VCaP (cell line): ENCODE data around the gene VPS16.
A peak's percentile ranks its signal among the peaks of the same experiment; 100 is the strongest.

Experiments
- H3K27ac ChIP-seq: fragments of 450-650 bp; 2 replicates; pipeline ENCODE4 v1.5.1; 2017
- TF ChIP-seq, protein P1 (sequence below): fragments of 450-650 bp; conservative IDR thresholded peaks from 2 replicates; pipeline ENCODE4 v1.5.1; 2017; ENCODE audit warnings: mild to moderate bottlenecking, moderate library complexity

Gene VPS16

GRCh38 chr20:2873747-2874041 lies 33.1 kb downstream of the VPS16 start:
- TF ChIP-seq, protein P1, sequence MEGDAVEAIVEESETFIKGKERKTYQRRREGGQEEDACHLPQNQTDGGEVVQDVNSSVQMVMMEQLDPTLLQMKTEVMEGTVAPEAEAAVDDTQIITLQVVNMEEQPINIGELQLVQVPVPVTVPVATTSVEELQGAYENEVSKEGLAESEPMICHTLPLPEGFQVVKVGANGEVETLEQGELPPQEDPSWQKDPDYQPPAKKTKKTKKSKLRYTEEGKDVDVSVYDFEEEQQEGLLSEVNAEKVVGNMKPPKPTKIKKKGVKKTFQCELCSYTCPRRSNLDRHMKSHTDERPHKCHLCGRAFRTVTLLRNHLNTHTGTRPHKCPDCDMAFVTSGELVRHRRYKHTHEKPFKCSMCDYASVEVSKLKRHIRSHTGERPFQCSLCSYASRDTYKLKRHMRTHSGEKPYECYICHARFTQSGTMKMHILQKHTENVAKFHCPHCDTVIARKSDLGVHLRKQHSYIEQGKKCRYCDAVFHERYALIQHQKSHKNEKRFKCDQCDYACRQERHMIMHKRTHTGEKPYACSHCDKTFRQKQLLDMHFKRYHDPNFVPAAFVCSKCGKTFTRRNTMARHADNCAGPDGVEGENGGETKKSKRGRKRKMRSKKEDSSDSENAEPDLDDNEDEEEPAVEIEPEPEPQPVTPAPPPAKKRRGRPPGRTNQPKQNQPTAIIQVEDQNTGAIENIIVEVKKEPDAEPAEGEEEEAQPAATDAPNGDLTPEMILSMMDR = no peak
- H3K27ac ChIP-seq = peak overlapping the region; percentile 90

- TF ChIP-seq, protein P1 = no peak
- peak overlapping the region; percentile 90 for H3K27ac ChIP-seq
Measured at GRCh38 chr20:2874456-2874855, 33.9 kb downstream of the VPS16 start.

GRCh38 chr20:2875690-2876203 lies 35.2 kb downstream of the VPS16 start:
- TF ChIP-seq, protein P1 = no peak
- H3K27ac ChIP-seq = no peak overlapping the region

- no peak overlapping the region for H3K27ac ChIP-seq
- TF ChIP-seq, protein P1 = no peak
Measured at GRCh38 chr20:2878515-2878914, 38.0 kb downstream of the VPS16 start.

DNA sequence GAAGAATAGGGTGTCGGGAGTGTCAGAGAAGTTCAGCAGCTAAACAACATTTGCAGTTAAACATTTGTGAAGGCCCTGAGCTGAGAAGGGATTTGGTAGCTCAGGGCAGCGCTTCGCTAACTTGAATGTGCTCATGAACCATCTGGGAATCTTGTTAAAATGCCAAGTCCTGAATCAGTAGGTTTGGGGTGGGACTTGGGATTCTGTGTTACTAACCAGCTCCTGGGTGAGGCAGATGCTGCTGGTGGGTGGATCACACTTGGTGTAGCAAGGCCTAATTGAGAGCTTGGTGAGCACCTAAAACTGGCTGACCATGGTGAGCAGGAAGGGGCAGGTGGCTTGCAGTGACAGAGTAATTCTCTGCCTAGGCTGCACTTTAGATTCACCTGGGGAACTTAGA lies 38.6 kb downstream of the VPS16 start:
- H3K27ac ChIP-seq = no peak overlapping the region
- TF ChIP-seq, protein P1 = no peak

DNA sequence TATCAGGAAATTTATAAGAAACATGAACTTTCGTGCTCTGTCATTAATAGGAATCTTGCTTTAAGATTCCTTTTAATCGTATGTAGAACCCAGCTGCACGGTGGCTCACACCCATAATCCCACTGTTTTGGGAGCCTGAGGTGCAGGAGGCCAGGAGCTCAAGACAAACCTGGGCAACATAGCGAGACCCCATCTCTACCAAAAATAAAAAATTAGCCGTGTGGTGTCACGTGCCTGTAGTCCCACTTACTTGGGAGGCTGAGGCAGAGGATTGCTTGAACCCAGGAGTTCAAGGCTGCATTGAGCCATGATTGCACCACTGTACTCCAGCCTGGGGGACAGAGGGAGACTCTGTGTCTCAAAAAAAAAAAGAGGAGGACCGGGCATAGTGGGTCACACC lies 40.1 kb downstream of the VPS16 start:
- H3K27ac ChIP-seq = no peak overlapping the region
- TF ChIP-seq, protein P1 = no peak

DNA sequence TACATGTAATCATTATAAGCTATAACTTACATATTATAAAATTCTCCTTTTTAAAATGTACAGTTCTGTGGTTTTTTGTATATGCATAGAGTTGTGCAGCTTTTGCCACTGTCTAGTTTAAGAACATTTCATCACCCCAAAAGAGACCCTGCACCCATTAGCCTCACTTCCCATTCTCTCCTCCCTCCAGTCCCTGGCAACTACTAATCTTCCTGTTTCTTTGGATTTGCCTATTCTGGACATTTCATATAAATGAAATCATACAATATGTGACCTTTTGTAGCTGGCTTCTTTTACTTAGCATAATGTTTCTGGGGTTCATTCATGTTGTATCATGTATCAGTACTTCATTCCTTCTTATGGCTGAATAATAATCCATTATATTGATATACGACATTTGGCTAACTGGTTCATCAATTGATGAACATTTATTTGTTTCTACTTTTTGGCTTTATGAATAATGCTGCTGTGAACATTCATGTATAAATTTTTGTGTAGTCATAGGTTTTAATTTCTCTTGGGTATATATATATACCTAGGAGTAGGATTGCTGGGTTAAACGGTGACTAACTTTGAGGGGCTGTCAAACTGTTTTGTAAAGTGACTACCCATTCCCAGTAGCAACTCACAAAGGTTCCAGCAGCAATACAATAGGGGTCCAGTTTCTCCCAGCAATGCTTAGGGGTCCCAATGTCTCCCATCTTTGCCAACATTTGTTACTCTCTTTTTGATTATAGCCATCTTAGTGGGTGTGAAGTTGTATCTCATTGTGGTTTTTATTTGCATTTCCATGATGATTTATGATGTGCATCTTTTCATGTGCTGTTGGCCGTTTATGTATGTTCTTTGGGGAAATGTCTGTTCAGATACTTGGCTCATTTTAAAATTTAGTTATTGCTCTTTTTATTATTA lies 43.4 kb downstream of the VPS16 start:
- TF ChIP-seq, protein P1 = no peak
- H3K27ac ChIP-seq = no peak overlapping the region
